NB4 (cell line): Measurements from ENCODE around the gene CNTN4.

ENCODE experiments used
- MAX ChIP-seq: IDR thresholded peaks from 2 replicates; pipeline ENCODE4 v1.6.1; 2011; ENCODE audit warnings: low read depth, low read length
- MYC ChIP-seq: IDR thresholded peaks from 2 replicates; pipeline ENCODE4 v1.6.1; 2011; ENCODE audit warnings: low read depth, low read length
- POLR2A ChIP-seq: IDR thresholded peaks from 2 replicates; pipeline ENCODE4 v1.6.1; 2011; ENCODE audit warnings: mild to moderate bottlenecking; ENCODE audit not compliant: insufficient read length; ENCODE audit errors: extremely low read depth
- TF ChIP-seq, protein P1 (sequence below): IDR thresholded peaks from one replicate; pipeline ENCODE4 v1.5.1; 2012; ENCODE audit warnings: low read depth, low read length

- TF ChIP-seq, protein P1, sequence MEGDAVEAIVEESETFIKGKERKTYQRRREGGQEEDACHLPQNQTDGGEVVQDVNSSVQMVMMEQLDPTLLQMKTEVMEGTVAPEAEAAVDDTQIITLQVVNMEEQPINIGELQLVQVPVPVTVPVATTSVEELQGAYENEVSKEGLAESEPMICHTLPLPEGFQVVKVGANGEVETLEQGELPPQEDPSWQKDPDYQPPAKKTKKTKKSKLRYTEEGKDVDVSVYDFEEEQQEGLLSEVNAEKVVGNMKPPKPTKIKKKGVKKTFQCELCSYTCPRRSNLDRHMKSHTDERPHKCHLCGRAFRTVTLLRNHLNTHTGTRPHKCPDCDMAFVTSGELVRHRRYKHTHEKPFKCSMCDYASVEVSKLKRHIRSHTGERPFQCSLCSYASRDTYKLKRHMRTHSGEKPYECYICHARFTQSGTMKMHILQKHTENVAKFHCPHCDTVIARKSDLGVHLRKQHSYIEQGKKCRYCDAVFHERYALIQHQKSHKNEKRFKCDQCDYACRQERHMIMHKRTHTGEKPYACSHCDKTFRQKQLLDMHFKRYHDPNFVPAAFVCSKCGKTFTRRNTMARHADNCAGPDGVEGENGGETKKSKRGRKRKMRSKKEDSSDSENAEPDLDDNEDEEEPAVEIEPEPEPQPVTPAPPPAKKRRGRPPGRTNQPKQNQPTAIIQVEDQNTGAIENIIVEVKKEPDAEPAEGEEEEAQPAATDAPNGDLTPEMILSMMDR = no peak
- TF ChIP-seq MYC (no peak), POLR2A (no peak), MAX (no peak)
These were observed 841.4 kb downstream of the CNTN4 start for GRCh38 chr3:2940062-2940461.
